Measurements from ENCODE around the gene BAG5.

The BAG5 gene

DNA sequence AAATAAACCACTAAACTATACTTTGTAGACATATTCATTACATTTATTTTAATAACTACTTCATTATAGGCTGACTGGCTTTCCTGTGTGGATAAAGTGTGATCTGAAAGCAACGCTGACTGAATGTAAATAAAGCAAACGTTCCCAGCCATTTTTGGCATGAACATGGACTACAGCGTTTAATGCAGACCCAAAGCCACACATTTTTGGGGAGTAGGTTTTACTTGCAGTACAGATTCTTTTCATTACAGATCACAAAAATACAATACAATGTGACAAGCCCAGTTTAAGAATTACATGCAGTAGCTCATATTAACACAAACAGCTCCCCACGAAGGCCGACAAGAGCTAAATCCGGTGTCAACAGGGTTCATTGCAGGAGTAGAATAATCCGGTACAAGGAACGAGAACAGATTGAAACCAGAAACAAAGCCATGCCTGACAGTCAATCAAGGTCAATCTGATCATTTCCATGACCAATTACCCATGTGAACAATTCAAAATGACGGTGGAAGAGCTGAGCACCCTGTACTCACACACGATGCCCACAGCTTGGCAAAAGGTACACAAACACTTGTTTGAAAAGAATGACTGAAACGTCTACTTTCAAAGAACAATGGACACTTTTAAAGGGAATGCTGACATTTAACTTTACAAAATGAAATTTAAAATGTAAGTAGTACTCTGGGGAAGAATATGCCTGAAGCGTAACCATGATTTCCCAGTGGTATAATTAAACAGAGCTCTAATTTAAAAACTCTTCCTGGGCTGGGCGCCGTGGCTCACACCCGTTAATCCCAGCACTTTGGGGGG, 5.3 kb downstream of the BAG5 start:
- Mint-ChIP-seq H3K9me3 (no peaks in the 10 kb centered on the region), H3K4me3 (no peak overlapping the region), H3K27me3 (no peaks in the 10 kb centered on the region), H3K27ac (no peak overlapping the region), H3K36me3 (ENCODE audit: low read depth) (peaks cover 32% of the 10 kb centered on the region), H3K4me1 (ENCODE audit: low read depth) (peaks cover 49% of the 10 kb centered on the region)

DNA sequence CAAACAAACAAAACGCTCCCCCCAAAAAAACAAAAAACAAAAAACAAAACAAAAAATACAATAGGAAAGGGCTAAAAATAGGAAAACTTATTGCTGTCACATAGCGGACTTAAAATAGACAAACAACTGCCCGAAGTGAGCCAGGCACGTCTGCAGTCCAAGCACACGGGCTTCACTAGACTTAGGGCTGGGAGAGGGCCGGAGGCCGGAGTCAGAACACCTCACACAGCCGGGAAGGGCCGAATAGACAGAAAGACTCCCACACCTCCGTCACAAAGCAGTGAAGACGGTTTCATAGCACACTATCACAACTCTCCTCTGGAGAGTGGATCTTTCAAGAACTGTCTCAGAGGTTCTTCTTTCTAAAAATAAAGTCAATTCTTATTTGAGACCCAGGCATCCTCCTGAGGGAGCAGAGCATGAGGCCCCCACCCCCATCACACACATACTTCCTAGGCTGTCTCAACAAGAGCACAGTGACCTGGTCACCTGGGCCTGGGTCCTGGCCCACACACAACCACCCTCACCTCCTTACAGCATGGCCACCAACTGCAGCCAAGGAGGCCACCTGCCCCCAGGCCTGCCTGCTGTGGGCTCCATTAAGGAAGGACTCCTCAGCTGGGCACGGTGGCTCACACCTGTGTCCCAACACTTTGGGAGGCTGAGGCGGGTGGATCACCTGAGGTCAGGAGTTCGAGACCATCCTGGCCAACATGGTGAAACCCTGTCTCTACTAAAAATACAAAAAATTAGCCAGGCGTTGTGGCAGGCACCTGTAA, 6.7 kb downstream of the BAG5 start:
- H3K4me1 Mint-ChIP-seq (ENCODE audit: low read depth) = peaks cover 37% of the 10 kb centered on the region
- no peak overlapping the region for H3K27ac Mint-ChIP-seq
- H3K27me3 Mint-ChIP-seq = no peaks in the 10 kb centered on the region
- H3K36me3 Mint-ChIP-seq (ENCODE audit: low read depth) = peaks cover 22% of the 10 kb centered on the region
- H3K9me3 Mint-ChIP-seq = no peaks in the 10 kb centered on the region
- H3K4me3 Mint-ChIP-seq = no peak overlapping the region

DNA sequence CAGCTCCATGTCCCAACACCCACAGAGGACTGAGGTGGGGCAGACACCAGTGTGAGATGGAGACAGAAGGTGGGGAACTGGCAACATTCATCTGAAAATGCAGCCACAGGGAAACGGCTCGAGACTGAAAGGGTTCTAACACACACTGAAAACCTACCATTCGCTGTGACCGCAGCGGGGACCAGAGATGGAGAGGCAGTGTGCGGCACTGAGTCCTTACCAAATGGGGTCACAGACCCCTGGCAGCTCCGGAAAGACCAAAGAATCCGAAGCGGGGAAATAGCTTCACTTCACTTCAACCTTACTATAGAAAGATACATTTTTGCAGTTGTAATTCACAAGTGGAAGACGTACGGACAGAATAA, 9.6 kb downstream of the BAG5 start:
- Mint-ChIP-seq H3K36me3 (ENCODE audit: low read depth) (no peaks in the 10 kb centered on the region), H3K9me3 (no peaks in the 10 kb centered on the region), H3K27me3 (no peaks in the 10 kb centered on the region), H3K27ac (no peak overlapping the region), H3K4me1 (ENCODE audit: low read depth) (peaks cover 8% of the 10 kb centered on the region), H3K4me3 (no peak overlapping the region)

DNA sequence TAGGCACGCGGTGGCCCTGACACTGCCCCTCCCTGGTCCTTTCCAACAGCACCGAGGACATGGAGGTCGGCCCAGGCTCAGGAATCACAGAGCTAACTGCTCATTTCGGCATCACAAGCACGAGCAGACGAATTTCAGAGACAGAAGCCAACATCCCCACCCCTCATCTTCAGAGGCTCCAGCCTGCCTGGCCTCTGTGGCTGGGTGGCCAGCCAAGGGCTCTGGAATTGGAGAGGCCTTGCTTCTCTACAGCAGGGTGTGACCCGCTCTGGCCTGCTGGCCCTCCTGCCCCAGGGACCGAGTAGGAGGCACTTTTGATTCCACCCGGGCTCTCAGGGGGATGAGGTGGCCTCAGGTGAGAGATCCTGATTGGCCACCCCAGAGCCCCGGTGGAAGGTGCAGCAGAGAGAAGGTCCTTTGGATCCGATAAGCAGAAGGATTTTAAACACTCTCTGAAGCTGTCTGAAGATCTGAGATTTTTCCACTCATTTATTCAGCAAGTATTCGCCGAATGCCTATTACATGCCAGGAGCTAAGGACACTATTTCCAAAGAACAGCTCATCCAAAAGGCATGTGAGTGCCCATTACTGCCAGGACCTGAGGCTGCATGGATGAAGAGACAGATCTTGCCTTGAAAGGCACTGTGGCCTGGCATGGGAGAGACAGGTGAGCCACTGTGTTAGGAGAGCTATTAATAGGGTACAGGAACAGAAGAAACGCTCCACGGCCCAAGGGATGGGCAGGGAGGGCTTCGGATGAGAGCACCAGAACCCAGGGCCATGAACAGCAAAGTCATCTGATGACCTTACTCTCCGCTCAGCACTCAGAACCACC, 10.2 kb downstream of the BAG5 start:
- no peak overlapping the region for H3K27ac Mint-ChIP-seq

DNA sequence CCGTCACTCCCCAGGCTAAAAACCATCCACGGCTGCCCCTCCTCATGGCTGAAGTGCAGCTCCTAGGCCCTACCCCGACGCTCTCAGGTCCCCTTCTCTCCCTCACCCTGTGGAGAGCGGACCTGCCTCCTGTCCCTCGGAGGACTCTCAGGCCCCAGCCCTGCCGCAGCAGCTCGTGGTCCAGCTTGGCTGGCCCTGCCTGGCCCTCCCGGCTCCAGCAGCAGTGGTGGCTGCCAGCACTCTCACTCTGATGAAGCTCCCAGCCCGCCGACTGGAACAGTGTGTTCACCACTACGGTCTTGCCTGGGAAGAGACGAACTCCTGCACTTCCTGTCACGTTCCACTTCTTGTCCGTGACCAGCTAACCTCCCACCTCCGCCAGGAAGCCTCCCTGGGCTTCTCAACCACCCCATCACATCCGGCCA, 11.1 kb downstream of the BAG5 start:
- Mint-ChIP-seq H3K9me3 (no peaks in the 10 kb centered on the region), H3K36me3 (ENCODE audit: low read depth) (no peaks in the 10 kb centered on the region), H3K4me3 (no peak overlapping the region), H3K27me3 (no peaks in the 10 kb centered on the region), H3K27ac (no peak overlapping the region), H3K4me1 (ENCODE audit: low read depth) (no peaks in the 10 kb centered on the region)

More for the DNA sequence above, 10.2 kb downstream of the BAG5 start:
- no peaks in the 10 kb centered on the region for H3K27me3 Mint-ChIP-seq
- no peak overlapping the region for H3K4me3 Mint-ChIP-seq
- no peaks in the 10 kb centered on the region for H3K9me3 Mint-ChIP-seq
- peaks cover 3% of the 10 kb centered on the region for H3K4me1 Mint-ChIP-seq (ENCODE audit: low read depth)
- no peaks in the 10 kb centered on the region for H3K36me3 Mint-ChIP-seq (ENCODE audit: low read depth)

DNA sequence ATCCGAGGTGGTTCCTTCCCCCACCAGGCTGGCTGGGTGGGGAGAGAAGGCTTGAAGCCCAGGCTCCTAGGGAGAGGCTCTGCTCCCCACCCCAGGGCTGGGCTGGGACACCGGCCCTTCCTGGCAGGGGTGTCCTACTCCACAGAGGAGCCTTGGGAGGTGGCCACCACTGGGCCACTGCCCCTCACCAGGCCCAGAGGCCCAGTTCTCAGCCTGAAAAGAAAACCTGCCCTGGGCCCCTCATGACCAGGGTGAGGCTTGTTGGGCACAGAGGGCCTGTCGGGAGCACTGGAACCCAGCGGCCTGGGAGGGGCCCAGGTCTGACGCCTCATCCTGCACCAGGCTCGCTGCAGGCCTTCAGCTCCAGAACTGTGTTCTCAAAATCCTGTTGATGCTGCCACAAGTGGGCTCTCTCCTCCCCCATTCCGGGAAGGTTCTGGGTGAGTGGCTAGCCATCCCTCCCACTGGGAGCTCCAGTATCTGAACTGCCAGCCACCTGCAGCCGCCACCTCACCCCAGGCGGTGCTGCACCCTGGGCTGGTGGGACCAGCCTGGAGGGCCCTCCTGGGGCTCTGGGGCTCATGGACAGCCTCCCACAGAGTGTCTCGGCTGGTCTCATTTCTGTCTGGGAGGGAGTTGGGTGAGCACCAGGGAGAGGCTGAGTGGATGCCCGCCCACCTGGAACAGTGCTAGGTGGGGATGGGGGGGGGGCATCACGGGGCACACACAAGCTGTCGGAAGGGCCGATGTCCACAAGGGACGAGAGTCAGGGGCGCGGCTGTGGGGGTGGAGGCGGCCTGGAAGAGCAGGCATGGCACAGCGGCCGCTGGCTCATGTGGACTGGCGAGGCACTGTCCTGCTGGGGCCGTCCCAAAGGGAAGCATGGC, 11.8 kb downstream of the BAG5 start:
- no peaks in the 10 kb centered on the region for H3K9me3 Mint-ChIP-seq
- H3K27me3 Mint-ChIP-seq = no peaks in the 10 kb centered on the region
- no peaks in the 10 kb centered on the region for H3K4me1 Mint-ChIP-seq (ENCODE audit: low read depth)
- H3K36me3 Mint-ChIP-seq (ENCODE audit: low read depth) = no peaks in the 10 kb centered on the region
- no peak overlapping the region for H3K27ac Mint-ChIP-seq
- H3K4me3 Mint-ChIP-seq = no peak overlapping the region

DNA sequence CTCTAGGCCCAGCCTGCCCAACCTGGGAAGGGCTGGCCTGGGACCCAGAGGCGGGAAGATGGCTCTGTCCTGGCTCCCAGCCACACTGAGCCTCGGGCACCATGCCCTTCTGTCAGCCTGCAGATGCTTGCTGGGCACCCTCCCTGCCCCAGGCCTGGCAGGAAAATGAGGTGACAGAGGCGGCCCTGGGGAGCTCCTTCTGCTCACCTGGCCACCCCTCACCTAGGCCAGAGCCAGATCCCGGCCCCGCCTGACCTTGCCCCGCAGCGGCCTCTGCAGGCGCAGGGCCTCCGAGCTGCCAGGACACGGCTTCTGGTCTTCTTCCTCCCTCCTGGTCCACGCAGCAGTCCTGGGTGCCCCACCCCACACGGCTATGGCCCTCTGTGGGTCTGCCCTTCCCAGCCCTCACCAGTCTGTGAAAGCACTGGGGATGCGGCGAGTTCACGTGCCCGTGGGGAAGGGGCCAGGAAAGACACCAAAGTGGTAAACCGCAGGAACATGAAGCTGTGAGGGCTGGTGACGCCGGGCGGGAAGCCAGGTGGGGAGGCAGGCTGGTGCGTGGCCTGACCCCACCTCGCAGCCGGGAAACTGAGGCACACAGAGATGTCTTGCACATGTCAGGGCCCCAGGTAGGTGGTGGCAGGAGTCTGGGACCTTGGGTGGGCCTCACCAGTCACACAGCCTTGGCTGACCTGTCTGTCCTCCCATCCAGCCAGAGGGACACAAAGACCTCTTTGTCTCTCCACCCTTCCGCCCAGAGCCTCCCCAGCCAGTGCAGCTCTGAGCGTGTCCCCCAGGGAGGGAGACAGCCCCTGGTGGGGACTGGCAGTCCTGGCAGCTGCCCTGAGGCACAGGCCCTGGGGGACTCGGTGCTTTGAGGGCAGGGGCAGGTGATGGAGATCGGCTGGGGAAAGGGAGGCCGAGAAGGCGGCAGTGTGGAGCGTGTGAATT, 12.8 kb downstream of the BAG5 start:
- Mint-ChIP-seq H3K4me3 (no peak overlapping the region), H3K4me1 (ENCODE audit: low read depth) (no peaks in the 10 kb centered on the region), H3K27ac (no peak overlapping the region), H3K36me3 (ENCODE audit: low read depth) (no peaks in the 10 kb centered on the region), H3K27me3 (no peaks in the 10 kb centered on the region), H3K9me3 (no peaks in the 10 kb centered on the region)

DNA sequence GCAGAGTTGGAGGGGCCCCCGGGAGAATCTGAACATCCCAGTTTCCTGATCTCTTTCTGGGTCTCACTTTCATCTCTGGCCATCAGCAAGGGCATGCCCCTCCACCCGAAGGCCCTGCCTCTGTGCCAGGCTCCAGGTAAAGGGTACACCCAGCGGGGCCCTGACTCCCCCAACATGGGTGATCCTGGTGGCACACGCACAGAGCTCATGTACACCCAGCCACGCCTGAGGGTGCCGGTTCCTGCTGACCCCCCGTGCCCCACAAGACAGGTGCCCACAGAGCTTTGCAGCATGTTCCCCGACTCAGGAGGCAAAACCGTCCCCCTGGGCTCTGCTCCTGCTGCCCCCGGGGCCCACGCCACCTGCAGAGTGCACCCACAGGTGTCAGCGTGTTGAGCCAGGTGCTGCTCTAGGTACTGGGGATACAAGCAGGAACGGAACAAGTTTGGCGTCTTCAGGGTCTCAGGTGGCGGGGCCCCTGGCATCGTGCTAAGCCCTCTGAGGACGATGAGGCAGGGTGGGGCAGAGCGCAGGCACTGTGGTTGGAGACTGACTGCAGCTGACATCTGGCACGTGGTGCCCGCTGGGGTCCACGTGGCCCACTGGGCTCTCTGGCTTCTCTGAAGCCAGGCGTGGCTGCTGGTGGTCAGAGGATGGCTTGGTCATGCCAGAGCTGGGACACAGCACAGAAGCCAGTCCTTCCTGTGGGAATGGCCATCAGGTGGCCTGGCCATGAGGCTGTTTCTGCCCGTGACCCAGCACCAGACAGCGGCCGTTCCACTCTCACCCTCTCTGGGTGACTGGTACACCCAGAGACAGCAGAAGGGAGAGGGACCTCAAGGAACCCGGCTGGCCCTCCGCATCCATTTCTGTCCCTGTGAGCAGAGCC, 13.8 kb downstream of the BAG5 start:
- Mint-ChIP-seq H3K27ac (no peak overlapping the region), H3K27me3 (no peaks in the 10 kb centered on the region), H3K9me3 (no peaks in the 10 kb centered on the region), H3K4me1 (ENCODE audit: low read depth) (no peaks in the 10 kb centered on the region), H3K36me3 (ENCODE audit: low read depth) (no peaks in the 10 kb centered on the region), H3K4me3 (no peak overlapping the region)

DNA sequence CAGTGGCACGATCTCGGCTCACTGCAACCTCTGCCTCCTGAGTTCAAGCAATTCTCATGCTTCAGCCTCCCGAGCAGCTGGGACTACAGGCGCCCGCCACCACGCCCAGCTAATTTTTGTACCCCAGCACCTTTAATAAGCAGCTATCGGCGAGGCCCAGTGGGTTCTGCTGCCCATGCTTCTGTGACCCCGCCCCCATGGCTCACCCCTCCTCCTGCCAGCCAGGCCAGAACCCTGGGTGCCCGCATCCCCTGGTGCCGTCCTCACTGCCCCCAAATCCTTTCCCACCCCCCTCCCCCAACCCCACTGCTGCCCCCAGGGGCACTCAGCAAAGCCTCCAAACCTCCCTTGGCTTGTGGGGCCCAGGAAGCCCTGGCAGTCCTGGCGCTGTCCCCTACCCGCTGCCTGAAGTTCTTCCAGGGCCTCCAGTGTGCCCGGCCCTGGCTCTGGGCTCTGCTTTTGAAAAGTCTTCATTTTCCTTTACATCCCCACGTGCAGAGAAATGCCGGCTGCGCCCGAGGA, 14.5 kb downstream of the BAG5 start:
- Mint-ChIP-seq H3K27me3 (no peaks in the 10 kb centered on the region), H3K4me1 (ENCODE audit: low read depth) (no peaks in the 10 kb centered on the region), H3K36me3 (ENCODE audit: low read depth) (no peaks in the 10 kb centered on the region), H3K9me3 (no peaks in the 10 kb centered on the region), H3K4me3 (no peak overlapping the region), H3K27ac (no peak overlapping the region)

DNA sequence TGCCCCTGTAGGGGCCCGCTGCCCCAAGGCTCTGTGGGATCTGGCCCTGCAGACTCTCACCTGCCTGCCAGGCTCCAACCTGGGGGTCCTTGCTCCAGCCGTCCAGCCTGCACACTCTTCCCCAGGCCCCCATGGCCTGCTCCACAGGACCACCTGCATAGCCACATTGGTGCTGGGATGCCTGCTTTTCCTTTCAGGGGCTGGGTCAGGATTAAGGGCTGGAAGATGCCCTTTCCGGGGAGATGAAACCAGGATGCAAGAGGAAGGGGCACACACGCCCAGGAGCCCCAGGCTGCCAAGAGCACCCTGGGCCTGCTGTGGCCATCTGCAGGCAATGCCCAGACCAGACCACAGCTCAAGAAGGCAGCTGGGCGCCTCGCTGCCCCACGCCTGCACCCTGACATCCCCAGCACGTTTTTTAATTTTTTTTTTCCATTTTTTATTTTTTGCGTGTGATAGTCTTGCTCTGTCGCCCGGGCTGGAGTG, 15.0 kb downstream of the BAG5 start:
- no peaks in the 10 kb centered on the region for H3K36me3 Mint-ChIP-seq (ENCODE audit: low read depth)
- H3K4me3 Mint-ChIP-seq = no peak overlapping the region
- H3K27me3 Mint-ChIP-seq = no peaks in the 10 kb centered on the region
- no peaks in the 10 kb centered on the region for H3K4me1 Mint-ChIP-seq (ENCODE audit: low read depth)
- H3K27ac Mint-ChIP-seq = no peak overlapping the region
- H3K9me3 Mint-ChIP-seq = no peaks in the 10 kb centered on the region

DNA sequence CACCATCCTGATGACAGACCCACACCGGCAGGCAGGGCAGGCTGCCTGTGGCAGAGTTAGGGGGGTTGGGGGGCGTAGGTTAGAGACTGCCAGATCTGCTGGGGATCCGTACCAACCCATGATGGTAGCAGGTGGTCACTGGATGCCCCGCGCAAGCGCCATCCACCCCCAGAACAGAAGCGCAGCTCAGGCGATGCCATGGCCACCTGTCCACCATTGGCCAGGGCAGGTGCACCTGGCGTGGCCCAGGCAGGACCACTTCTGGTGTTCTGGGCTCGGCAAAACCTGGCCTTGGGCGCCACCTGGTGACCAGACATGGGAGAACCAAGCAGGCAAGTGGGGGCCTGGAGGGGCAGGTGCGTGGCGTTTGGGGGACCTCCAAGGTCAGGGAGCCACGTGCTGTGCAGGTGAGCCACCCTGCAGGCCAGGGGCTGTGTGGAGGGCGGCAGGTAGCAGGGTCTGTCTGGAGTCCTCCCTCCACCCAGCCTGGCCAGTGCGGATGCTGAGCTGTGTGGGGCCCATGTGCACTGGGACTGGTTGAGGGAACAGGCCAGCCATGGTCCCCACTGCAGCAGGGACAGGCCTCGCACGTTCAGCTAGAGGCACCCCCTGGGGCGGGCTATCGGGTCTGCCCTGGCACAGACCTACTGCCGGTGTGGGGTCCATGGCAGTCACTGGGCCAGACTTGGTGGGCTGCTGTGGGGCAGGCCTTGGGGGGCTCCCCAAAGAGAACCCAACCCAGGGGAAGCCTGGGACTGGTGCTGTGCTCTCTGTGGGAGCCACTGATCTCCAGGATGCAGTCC, 15.6 kb downstream of the BAG5 start:
- Mint-ChIP-seq H3K27me3 (no peaks in the 10 kb centered on the region), H3K9me3 (no peaks in the 10 kb centered on the region), H3K27ac (no peak overlapping the region), H3K4me1 (ENCODE audit: low read depth) (no peaks in the 10 kb centered on the region), H3K4me3 (no peak overlapping the region), H3K36me3 (ENCODE audit: low read depth) (no peaks in the 10 kb centered on the region)
